ENCODE results near the gene SPOUT1.

DNA sequence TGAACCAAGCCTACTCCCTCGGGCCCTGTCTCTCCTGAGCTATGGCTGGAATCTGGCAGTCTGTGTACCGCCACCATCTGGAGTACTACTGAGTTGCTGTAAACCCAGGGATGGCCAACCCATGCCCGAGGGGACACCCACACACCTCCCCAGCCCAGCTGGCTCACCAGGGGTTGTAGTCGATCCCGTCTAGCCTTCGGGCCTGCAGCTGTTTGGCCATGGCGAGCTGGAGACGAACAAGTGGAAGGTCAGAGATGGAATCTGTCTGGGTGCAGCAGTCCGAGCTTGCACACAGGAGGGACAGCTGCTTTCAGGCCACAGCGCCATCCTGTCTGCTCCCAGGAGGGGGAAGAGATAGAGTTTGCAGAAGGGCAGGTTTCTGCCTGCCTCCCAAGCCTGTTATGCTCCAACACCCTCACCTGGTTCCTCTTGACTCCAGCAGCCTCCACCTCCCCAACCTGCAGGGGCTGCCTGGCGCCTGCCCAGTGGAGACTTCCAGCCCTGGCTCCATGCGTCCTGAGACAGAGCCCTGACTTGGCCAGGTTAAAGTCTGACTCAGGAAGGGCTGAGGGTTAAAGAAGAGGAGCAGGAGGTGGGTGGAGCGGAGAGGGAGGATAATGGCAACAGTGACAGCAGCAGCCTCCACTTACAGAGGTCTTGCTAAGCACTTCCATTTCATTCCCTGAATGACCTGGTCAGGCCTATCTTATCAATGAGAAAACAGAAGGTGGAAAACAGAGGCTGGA lies 15.8 kb upstream of the SPOUT1 start:
- TF ChIP-seq, protein P1, sequence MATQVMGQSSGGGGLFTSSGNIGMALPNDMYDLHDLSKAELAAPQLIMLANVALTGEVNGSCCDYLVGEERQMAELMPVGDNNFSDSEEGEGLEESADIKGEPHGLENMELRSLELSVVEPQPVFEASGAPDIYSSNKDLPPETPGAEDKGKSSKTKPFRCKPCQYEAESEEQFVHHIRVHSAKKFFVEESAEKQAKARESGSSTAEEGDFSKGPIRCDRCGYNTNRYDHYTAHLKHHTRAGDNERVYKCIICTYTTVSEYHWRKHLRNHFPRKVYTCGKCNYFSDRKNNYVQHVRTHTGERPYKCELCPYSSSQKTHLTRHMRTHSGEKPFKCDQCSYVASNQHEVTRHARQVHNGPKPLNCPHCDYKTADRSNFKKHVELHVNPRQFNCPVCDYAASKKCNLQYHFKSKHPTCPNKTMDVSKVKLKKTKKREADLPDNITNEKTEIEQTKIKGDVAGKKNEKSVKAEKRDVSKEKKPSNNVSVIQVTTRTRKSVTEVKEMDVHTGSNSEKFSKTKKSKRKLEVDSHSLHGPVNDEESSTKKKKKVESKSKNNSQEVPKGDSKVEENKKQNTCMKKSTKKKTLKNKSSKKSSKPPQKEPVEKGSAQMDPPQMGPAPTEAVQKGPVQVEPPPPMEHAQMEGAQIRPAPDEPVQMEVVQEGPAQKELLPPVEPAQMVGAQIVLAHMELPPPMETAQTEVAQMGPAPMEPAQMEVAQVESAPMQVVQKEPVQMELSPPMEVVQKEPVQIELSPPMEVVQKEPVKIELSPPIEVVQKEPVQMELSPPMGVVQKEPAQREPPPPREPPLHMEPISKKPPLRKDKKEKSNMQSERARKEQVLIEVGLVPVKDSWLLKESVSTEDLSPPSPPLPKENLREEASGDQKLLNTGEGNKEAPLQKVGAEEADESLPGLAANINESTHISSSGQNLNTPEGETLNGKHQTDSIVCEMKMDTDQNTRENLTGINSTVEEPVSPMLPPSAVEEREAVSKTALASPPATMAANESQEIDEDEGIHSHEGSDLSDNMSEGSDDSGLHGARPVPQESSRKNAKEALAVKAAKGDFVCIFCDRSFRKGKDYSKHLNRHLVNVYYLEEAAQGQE (IDR thresholded peaks at IDR 0.05; ENCODE audit: borderline replicate concordance), result no peak
- TF ChIP-seq, protein P2, sequence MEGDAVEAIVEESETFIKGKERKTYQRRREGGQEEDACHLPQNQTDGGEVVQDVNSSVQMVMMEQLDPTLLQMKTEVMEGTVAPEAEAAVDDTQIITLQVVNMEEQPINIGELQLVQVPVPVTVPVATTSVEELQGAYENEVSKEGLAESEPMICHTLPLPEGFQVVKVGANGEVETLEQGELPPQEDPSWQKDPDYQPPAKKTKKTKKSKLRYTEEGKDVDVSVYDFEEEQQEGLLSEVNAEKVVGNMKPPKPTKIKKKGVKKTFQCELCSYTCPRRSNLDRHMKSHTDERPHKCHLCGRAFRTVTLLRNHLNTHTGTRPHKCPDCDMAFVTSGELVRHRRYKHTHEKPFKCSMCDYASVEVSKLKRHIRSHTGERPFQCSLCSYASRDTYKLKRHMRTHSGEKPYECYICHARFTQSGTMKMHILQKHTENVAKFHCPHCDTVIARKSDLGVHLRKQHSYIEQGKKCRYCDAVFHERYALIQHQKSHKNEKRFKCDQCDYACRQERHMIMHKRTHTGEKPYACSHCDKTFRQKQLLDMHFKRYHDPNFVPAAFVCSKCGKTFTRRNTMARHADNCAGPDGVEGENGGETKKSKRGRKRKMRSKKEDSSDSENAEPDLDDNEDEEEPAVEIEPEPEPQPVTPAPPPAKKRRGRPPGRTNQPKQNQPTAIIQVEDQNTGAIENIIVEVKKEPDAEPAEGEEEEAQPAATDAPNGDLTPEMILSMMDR (IDR thresholded peaks at IDR 0.05; ENCODE audit: poor library complexity, severe bottlenecking), result no peak
- TF ChIP-seq RAD21 (conservative IDR thresholded peaks at IDR 0.05), result no peak
- no peak for TF ChIP-seq EZH2 (IDR thresholded peaks at IDR 0.05; ENCODE audit: borderline replicate concordance, insufficient read depth, low read length, poor library complexity, severe bottlenecking)
